Measurements from ENCODE around the gene HTR2C. TPM values are rescaled to one million over a fixed set of nuclear protein-coding genes. Genes with fewer than 3 reads are reported as not detected.

The HTR2C gene
- total RNA-seq, 1 experiment from 2014 or later = 0.33 TPM

DNA sequence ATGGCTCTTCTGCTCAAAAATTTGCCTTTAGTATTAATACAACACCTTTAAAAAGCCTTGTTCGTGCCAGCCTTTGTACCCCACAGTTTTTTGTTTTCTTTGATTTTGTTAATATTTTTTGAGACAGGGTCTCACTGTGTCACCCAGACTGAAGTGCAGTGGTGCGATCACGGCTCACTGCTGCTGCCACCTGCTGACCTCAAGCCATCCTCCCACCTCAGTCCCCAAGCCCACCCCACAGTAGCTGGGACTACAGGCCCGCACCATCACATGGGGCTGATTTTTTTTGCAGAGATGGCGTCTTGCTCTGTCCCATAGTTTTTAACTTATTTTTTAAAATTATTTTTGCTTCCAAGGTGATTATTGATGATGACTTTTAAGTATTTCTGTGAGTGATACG lies 134.0 kb downstream of the HTR2C start:
- Histone ChIP-seq H3K9me2 (ENCODE audit: insufficient read depth) (no peaks in the 10 kb centered on the region), H3K27me3 (ENCODE audit: insufficient read depth, low read depth) (no peaks in the 10 kb centered on the region), H3F3A (ENCODE audit: insufficient read depth, low read depth) (no peaks in the 10 kb centered on the region), H3K36me3 (ENCODE audit: low read depth) (no peaks in the 10 kb centered on the region), H3K4me1 (replicated peaks; ENCODE audit: insufficient read depth) (no peaks in the 10 kb centered on the region), H3K4me2 (no peak overlapping the region), H3K4me3 (no peak overlapping the region), H4K20me1 (ENCODE audit: insufficient read depth) (no peaks in the 10 kb centered on the region), H3K9me3 (ENCODE audit: insufficient read depth, low read depth) (no peaks in the 10 kb centered on the region), H2AFZ (no peak overlapping the region), H3K79me2 (ENCODE audit: low read depth) (no peaks in the 10 kb centered on the region), H3K27ac (no peak overlapping the region)
- no peak for DNase-seq
- ChIA-PET POLR2A (ENCODE audit: unreplicated experiment) (no interaction called here), CTCF (no interaction called here)
- no TSS peak for BruUV-seq (replicated peaks)
- TF ChIP-seq, protein P1, sequence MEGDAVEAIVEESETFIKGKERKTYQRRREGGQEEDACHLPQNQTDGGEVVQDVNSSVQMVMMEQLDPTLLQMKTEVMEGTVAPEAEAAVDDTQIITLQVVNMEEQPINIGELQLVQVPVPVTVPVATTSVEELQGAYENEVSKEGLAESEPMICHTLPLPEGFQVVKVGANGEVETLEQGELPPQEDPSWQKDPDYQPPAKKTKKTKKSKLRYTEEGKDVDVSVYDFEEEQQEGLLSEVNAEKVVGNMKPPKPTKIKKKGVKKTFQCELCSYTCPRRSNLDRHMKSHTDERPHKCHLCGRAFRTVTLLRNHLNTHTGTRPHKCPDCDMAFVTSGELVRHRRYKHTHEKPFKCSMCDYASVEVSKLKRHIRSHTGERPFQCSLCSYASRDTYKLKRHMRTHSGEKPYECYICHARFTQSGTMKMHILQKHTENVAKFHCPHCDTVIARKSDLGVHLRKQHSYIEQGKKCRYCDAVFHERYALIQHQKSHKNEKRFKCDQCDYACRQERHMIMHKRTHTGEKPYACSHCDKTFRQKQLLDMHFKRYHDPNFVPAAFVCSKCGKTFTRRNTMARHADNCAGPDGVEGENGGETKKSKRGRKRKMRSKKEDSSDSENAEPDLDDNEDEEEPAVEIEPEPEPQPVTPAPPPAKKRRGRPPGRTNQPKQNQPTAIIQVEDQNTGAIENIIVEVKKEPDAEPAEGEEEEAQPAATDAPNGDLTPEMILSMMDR (conservative IDR thresholded peaks at IDR 0.05) = peak; percentile 56; the same call in 1 of the 2 replicates
- TF ChIP-seq EZH2 (IDR thresholded peaks at IDR 0.05; ENCODE audit: low read depth) = no peak
- intact Hi-C loops (cut with micrococcal nuclease; ENCODE audit: unreplicated experiment) = loop anchor here (2.0 kb wide), 1 partner anchor 789 kb away; no protein-coding TSS in a partner anchor

GRCh38 chrX:114766541-114766940 lies 182.7 kb downstream of the HTR2C start:
- intact Hi-C loops (cut with micrococcal nuclease; ENCODE audit: unreplicated experiment) = no loop called here
- Histone ChIP-seq H3K4me3 (no peak overlapping the region), H3K27me3 (ENCODE audit: insufficient read depth, low read depth) (no peaks in the 10 kb centered on the region), H3K4me1 (replicated peaks; ENCODE audit: insufficient read depth) (no peaks in the 10 kb centered on the region), H2AFZ (no peak overlapping the region), H3K36me3 (ENCODE audit: low read depth) (no peaks in the 10 kb centered on the region), H3K9me2 (ENCODE audit: insufficient read depth) (no peaks in the 10 kb centered on the region), H3K79me2 (ENCODE audit: low read depth) (no peaks in the 10 kb centered on the region), H3K4me2 (no peak overlapping the region), H3K9me3 (ENCODE audit: insufficient read depth, low read depth) (no peaks in the 10 kb centered on the region; the same call in 1 of the 2 replicates), H3K27ac (no peak overlapping the region), H3F3A (ENCODE audit: insufficient read depth, low read depth) (no peaks in the 10 kb centered on the region), H4K20me1 (ENCODE audit: insufficient read depth) (no peaks in the 10 kb centered on the region)
- DNase-seq = no peak
- no TSS peak for BruUV-seq (replicated peaks)
- POLR2A ChIA-PET (ENCODE audit: unreplicated experiment) = no interaction called here
- CTCF ChIA-PET = no interaction called here
- TF ChIP-seq, protein P1 (conservative IDR thresholded peaks at IDR 0.05) = no peak
- no peak for TF ChIP-seq EZH2 (IDR thresholded peaks at IDR 0.05; ENCODE audit: low read depth)

DNA sequence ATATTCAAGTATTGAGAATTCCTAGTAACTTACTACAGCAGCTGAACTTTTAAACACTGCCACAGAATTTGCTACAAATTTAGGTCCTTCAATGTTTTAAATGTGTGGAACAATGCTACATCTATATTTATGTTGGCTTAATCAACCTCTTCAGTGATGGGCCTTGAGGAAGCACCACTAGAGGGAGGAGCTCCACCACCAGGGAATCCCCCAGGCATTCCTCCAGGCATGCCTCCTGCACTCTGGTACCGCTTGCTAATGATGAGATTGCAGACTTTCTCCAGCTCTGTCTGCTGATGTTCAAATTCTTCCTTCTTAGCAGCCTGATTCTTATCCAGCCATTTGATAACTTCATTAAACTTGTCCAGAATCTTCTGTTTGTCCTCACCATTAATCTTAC lies 190.8 kb downstream of the HTR2C start:
- Histone ChIP-seq H3K9me3 (ENCODE audit: insufficient read depth, low read depth) (no peaks in the 10 kb centered on the region; the same call in 1 of the 2 replicates), H3K27me3 (ENCODE audit: insufficient read depth, low read depth) (no peaks in the 10 kb centered on the region), H3K9me2 (ENCODE audit: insufficient read depth) (no peaks in the 10 kb centered on the region), H3K27ac (no peak overlapping the region), H3K4me2 (no peak overlapping the region), H2AFZ (no peak overlapping the region), H3K79me2 (ENCODE audit: low read depth) (no peaks in the 10 kb centered on the region), H3K4me3 (no peak overlapping the region), H3K4me1 (replicated peaks; ENCODE audit: insufficient read depth) (no peaks in the 10 kb centered on the region), H4K20me1 (ENCODE audit: insufficient read depth) (no peaks in the 10 kb centered on the region), H3K36me3 (ENCODE audit: low read depth) (no peaks in the 10 kb centered on the region), H3F3A (ENCODE audit: insufficient read depth, low read depth) (no peaks in the 10 kb centered on the region)
- intact Hi-C loops (cut with micrococcal nuclease; ENCODE audit: unreplicated experiment) = no loop called here
- no peak for DNase-seq
- ChIA-PET CTCF (no interaction called here), POLR2A (ENCODE audit: unreplicated experiment) (no interaction called here)
- TF ChIP-seq, protein P1 (conservative IDR thresholded peaks at IDR 0.05) = no peak
- TF ChIP-seq EZH2 (IDR thresholded peaks at IDR 0.05; ENCODE audit: low read depth) = no peak
- no TSS peak for BruUV-seq (replicated peaks)
